Pons (tissue), 1 donor: ENCODE results near the gene ZSCAN16.

Experiments
- DNase-seq: peaks from one replicate; pipeline ENCODE4 v3.0.0-alpha.2; 2016; ENCODE audit warnings: low spot score

Gene ZSCAN16

GRCh38 chr6:28134015-28134414, 9.6 kb downstream of the ZSCAN16 start:
- DNase-seq, result peak; percentile 29

- DNase-seq, result no peak
Observed at GRCh38 chr6:28134716-28135115, 10.3 kb downstream of the ZSCAN16 start.

- no peak for DNase-seq
Observed at GRCh38 chr6:28135393-28135792, 11.0 kb downstream of the ZSCAN16 start.

GRCh38 chr6:28136585-28137504, 12.4 kb downstream of the ZSCAN16 start:
- peak; percentile 90 for DNase-seq

- DNase-seq, result peak; percentile 60
Observed at GRCh38 chr6:28137505-28137981, 13.1 kb downstream of the ZSCAN16 start.

GRCh38 chr6:28139860-28140543, 15.6 kb downstream of the ZSCAN16 start:
- no peak for DNase-seq

GRCh38 chr6:28140616-28141015, 16.2 kb downstream of the ZSCAN16 start:
- DNase-seq, result no peak

GRCh38 chr6:28141500-28142329, 17.3 kb downstream of the ZSCAN16 start, which contains the start of gene ZKSCAN8:
TSS of gene ZKSCAN8 (plus strand) at chr6:28141883. CDS start at chr6:28148408, 6,525 bp downstream.
- DNase-seq, result peak; percentile 79

- no peak for DNase-seq
Observed at GRCh38 chr6:28142446-28142845, 18.0 kb downstream of the ZSCAN16 start.

- DNase-seq, result no peak
Observed at GRCh38 chr6:28145231-28145630, 20.8 kb downstream of the ZSCAN16 start.

- DNase-seq, result no peak
Observed at GRCh38 chr6:28152531-28152930, 28.1 kb downstream of the ZSCAN16 start.

- DNase-seq, result no peak
Observed at GRCh38 chr6:28153546-28153945, 29.1 kb downstream of the ZSCAN16 start.

GRCh38 chr6:28154357-28154756, 29.9 kb downstream of the ZSCAN16 start:
- DNase-seq, result no peak

GRCh38 chr6:28158318-28158717, 33.9 kb downstream of the ZSCAN16 start:
- no peak for DNase-seq

GRCh38 chr6:28159029-28159607, 34.7 kb downstream of the ZSCAN16 start:
- no peak for DNase-seq

- DNase-seq, result no peak
Observed at GRCh38 chr6:28160233-28160632, 35.8 kb downstream of the ZSCAN16 start.

- peak; percentile 37 for DNase-seq
Observed at GRCh38 chr6:28161410-28162079, 37.1 kb downstream of the ZSCAN16 start.

- peak; percentile 4 for DNase-seq
Observed at GRCh38 chr6:28165563-28165962, 41.2 kb downstream of the ZSCAN16 start.

GRCh38 chr6:28167068-28167467, 42.7 kb downstream of the ZSCAN16 start:
- no peak for DNase-seq

- no peak for DNase-seq
Observed at GRCh38 chr6:28167926-28168325, 43.5 kb downstream of the ZSCAN16 start.

GRCh38 chr6:28171271-28171670, 46.9 kb downstream of the ZSCAN16 start:
- no peak for DNase-seq
